HG02759 (cell line): ENCODE results near the gene CEND1.

Experiments used
- ATAC-seq: cut with Tn5 transposase; IDR thresholded peaks from one replicate; pipeline ENCODE4 v1.9.1; 2021; ENCODE audit warnings: mild to moderate bottlenecking, moderate library complexity; ENCODE audit not compliant: unreplicated experiment

CEND1 gene

GRCh38 chr11:813072-813455 is 23.2 kb upstream of the CEND1 start:
- ATAC-seq = no peak

- no peak for ATAC-seq
Measured at GRCh38 chr11:812390-812789, 22.5 kb upstream of the CEND1 start.

- ATAC-seq = no peak
Measured at GRCh38 chr11:811446-812245, 21.8 kb upstream of the CEND1 start.

- peak; percentile 9 for ATAC-seq
Measured at GRCh38 chr11:810040-810567, 20.2 kb upstream of the CEND1 start.

GRCh38 chr11:809287-810039 is 19.6 kb upstream of the CEND1 start, which contains the start of gene RPLP2:
Gene RPLP2, plus strand, starts transcription at chr11:809967. Its CDS starts 268 bp downstream, at chr11:810235.
- ATAC-seq = peak; percentile 78

- no peak for ATAC-seq
Measured at GRCh38 chr11:808427-809286, 18.8 kb upstream of the CEND1 start.

- ATAC-seq = no peak
Measured at GRCh38 chr11:804599-804964, 14.7 kb upstream of the CEND1 start.

GRCh38 chr11:803770-804598 is 14.1 kb upstream of the CEND1 start:
- no peak for ATAC-seq

- ATAC-seq = no peak
Measured at GRCh38 chr11:803467-803742, 13.5 kb upstream of the CEND1 start.

GRCh38 chr11:802693-803466 is 13.0 kb upstream of the CEND1 start:
- no peak for ATAC-seq

GRCh38 chr11:802018-802617 is 12.2 kb upstream of the CEND1 start:
- no peak for ATAC-seq

- no peak for ATAC-seq
Measured at GRCh38 chr11:801097-801780, 11.3 kb upstream of the CEND1 start.

GRCh38 chr11:800473-800872 is 10.6 kb upstream of the CEND1 start:
- no peak for ATAC-seq

GRCh38 chr11:799641-800316 is 9.9 kb upstream of the CEND1 start:
- ATAC-seq = no peak

GRCh38 chr11:798093-798713 is 8.3 kb upstream of the CEND1 start, which contains the start of gene SLC25A22:
Gene SLC25A22, minus strand, starts transcription at chr11:798281. Its CDS starts 3,275 bp downstream, at chr11:795006.
- ATAC-seq = peak; percentile 69

GRCh38 chr11:797296-798092 is 7.6 kb upstream of the CEND1 start:
- ATAC-seq = peak; percentile 49
